ENCODE data around the gene ITGA4. TPM values are rescaled to one million over a fixed set of nuclear protein-coding genes. Genes with fewer than 3 reads are reported as not detected.

ITGA4 gene
- total and polyA plus RNA-seq, 8 donors, result 0.45 to 48.4 (median 8.5) TPM

GRCh38 chr2:181574321-181574720 is 117.1 kb downstream of the ITGA4 start:
- no peak for DNase-seq
- no peak overlapping the region for H3K27ac ChIP-seq
- H3K27me3 ChIP-seq, result no peaks in the 10 kb centered on the region
- 69 to 76% (median 72%) methylated on average over 7 of the region's 7 CpGs for whole genome bisulfite sequencing, 5 donors
- no peaks in the 10 kb centered on the region for H3K4me1 ChIP-seq
- H3K36me3 ChIP-seq, result no peaks in the 10 kb centered on the region
- no peaks in the 10 kb centered on the region for H3K9me3 ChIP-seq
- intact Hi-C loops (cut with DNase I; ENCODE audit: low total_unique reads), result loop anchor here (10.0 kb wide), 1 partner anchor 140 kb away; no protein-coding TSS in a partner anchor
- no peak for TF ChIP-seq EP300 (IDR thresholded peaks at IDR 0.05)
- no peak for TF ChIP-seq POLR2A (IDR thresholded peaks at IDR 0.05)
- TF ChIP-seq, protein P1, sequence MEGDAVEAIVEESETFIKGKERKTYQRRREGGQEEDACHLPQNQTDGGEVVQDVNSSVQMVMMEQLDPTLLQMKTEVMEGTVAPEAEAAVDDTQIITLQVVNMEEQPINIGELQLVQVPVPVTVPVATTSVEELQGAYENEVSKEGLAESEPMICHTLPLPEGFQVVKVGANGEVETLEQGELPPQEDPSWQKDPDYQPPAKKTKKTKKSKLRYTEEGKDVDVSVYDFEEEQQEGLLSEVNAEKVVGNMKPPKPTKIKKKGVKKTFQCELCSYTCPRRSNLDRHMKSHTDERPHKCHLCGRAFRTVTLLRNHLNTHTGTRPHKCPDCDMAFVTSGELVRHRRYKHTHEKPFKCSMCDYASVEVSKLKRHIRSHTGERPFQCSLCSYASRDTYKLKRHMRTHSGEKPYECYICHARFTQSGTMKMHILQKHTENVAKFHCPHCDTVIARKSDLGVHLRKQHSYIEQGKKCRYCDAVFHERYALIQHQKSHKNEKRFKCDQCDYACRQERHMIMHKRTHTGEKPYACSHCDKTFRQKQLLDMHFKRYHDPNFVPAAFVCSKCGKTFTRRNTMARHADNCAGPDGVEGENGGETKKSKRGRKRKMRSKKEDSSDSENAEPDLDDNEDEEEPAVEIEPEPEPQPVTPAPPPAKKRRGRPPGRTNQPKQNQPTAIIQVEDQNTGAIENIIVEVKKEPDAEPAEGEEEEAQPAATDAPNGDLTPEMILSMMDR (IDR thresholded peaks at IDR 0.05), result no peak
- TF ChIP-seq POLR2AphosphoS5 (IDR thresholded peaks at IDR 0.05), result no peak
- no peak overlapping the region for H3K4me3 ChIP-seq

GRCh38 chr2:181575024-181575649 is 118.0 kb downstream of the ITGA4 start:
- H3K27ac ChIP-seq, result no peak overlapping the region
- intact Hi-C loops (cut with DNase I; ENCODE audit: low total_unique reads), result loop anchor here (10.0 kb wide), 1 partner anchor 140 kb away; no protein-coding TSS in a partner anchor

GRCh38 chr2:181575650-181576025 is 118.5 kb downstream of the ITGA4 start:
- DNase-seq, result no peak
- 33 to 41% (median 36%) methylated on average over 2 of the region's 2 CpGs for WGBS, 5 donors
- intact Hi-C loops (cut with DNase I; ENCODE audit: low total_unique reads), result loop anchor here (10.0 kb wide), 1 partner anchor 139 kb away; no protein-coding TSS in a partner anchor
- TF ChIP-seq, protein P1 (IDR thresholded peaks at IDR 0.05), result no peak
- TF ChIP-seq POLR2AphosphoS5 (IDR thresholded peaks at IDR 0.05) (no peak), POLR2A (IDR thresholded peaks at IDR 0.05) (no peak)
- Histone ChIP-seq H3K4me3 (no peak overlapping the region), H3K27ac (no peak overlapping the region), H3K36me3 (no peaks in the 10 kb centered on the region), H3K9me3 (no peaks in the 10 kb centered on the region), H3K27me3 (no peaks in the 10 kb centered on the region), H3K4me1 (no peaks in the 10 kb centered on the region)

More at GRCh38 chr2:181575024-181575649, 118.0 kb downstream of the ITGA4 start:
- TF ChIP-seq POLR2A (IDR thresholded peaks at IDR 0.05), result no peak
- no peak for TF ChIP-seq POLR2AphosphoS5 (IDR thresholded peaks at IDR 0.05)
- no peak for TF ChIP-seq EP300 (IDR thresholded peaks at IDR 0.05)
- TF ChIP-seq, protein P1 (IDR thresholded peaks at IDR 0.05), result no peak
- Histone ChIP-seq H3K27me3 (no peaks in the 10 kb centered on the region), H3K36me3 (no peaks in the 10 kb centered on the region), H3K4me1 (no peaks in the 10 kb centered on the region), H3K9me3 (no peaks in the 10 kb centered on the region), H3K4me3 (no peak overlapping the region)
- no peak for DNase-seq
- WGBS, 5 donors, result 64 to 76% (median 73%) methylated on average over 7 of the region's 7 CpGs

DNA sequence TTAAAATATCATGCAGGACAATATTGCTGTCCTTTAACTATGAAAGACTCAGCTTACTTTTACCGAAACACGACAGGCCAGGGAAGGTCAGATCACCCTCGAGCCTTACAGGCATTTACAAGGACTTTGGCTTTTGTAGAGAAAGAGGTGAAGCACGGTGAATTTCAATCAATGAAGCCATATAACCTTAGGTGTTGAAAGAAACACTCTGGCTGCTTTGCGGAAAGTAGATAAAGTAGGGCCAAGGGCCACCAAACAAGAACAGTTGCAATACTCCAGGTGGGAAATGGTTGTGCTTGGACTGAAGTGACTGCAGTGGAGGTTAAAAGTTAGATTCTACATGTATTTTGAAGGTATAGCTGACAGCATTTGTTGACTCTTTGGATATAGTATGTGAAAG is 119.2 kb downstream of the ITGA4 start:
- Histone ChIP-seq H3K36me3 (no peaks in the 10 kb centered on the region), H3K9me3 (no peaks in the 10 kb centered on the region), H3K27me3 (no peaks in the 10 kb centered on the region), H3K27ac (no peak overlapping the region), H3K4me3 (no peak overlapping the region), H3K4me1 (no peaks in the 10 kb centered on the region)
- WGBS, 5 donors, result 68 to 78% (median 72%) methylated on average over 5 of the region's 5 CpGs
- intact Hi-C loops (cut with DNase I; ENCODE audit: low total_unique reads), result loop anchor here (10.0 kb wide), 1 partner anchor 138 kb away; no protein-coding TSS in a partner anchor
- no peak for DNase-seq
- TF ChIP-seq POLR2A (IDR thresholded peaks at IDR 0.05), result no peak
- TF ChIP-seq POLR2AphosphoS5 (IDR thresholded peaks at IDR 0.05), result no peak
- TF ChIP-seq, protein P1 (IDR thresholded peaks at IDR 0.05), result no peak
- TF ChIP-seq EP300 (IDR thresholded peaks at IDR 0.05), result no peak

All from stomach (tissue), 9 donors.